Stimulated activated CD4-positive, alpha-beta T cell treated with anti-CD3 and anti-CD28 coated beads, TNF-alpha, amount 100 ng/mL, for 48 hours (primary cell): ENCODE data around the gene NTNG1.

ENCODE experiments used
- DNase-seq, 3 donors: peaks; one replicate each; pipeline ENCODE4 v3.0.0-alpha.2; 2020; ENCODE audit warnings: low read depth in 3 of 3

NTNG1 gene

DNA sequence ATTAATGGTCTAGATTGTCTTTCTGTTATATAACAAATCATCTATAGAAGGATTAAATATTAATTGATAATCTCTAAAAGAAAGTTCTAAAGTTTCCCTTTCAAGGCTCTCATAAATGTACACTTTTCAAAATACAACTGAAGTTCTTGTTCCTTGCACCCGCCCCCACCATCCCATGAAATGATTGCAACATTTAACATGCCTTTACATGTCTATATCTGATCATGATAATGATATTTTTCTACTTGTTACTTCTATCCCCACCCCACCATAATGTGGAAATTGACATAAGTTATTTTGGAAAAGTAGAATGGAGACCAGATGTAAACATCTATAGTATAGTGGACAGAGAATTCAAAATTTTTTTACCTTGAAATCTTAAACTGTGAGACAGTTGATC, 186.6 kb downstream of the NTNG1 start:
- no peak for DNase-seq

GRCh38 chr1:107328087-107328486, 187.2 kb downstream of the NTNG1 start:
- no peak for DNase-seq

- DNase-seq = no peak
Measured at GRCh38 chr1:107339775-107340174, 198.9 kb downstream of the NTNG1 start.

DNA sequence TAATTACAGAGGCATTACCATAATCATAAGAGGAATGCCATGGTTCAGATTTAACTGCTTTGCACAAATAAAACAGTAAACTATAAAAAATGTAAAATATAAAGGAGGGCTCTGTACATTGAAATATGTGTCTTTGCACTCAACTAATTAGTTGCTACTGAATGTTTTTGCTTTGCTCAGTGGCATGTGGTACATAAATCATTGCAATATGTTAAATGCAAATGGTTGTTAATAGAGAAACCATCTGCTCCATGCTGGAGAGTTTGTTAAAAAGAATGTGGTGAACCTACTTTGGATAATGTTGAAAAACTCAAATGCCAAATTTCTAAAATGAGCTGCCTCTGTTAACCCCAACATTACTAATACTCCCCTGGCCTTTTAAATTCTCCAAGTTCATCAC, 201.5 kb downstream of the NTNG1 start:
- DNase-seq = no peak

DNA sequence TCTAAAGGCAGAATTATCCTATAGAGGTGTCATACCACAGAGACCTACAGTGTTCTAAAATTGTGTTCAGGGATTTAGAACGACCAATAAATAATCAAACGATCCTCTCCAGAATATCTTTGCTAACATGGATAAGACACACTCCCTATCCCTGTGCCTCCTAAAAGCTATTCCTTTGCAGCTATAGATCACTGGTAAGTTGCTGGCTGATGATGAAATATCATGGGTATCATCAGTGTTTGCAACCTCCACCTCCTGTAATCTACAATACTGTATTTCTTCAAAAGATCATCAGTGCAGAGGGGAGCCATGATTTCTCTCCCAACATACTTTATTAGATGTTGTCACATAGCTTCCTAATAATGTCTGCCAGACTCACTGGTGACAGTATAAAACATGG, 201.9 kb downstream of the NTNG1 start:
- no peak for DNase-seq

- DNase-seq = no peak
Measured at GRCh38 chr1:107343601-107344000, 202.8 kb downstream of the NTNG1 start.

DNA sequence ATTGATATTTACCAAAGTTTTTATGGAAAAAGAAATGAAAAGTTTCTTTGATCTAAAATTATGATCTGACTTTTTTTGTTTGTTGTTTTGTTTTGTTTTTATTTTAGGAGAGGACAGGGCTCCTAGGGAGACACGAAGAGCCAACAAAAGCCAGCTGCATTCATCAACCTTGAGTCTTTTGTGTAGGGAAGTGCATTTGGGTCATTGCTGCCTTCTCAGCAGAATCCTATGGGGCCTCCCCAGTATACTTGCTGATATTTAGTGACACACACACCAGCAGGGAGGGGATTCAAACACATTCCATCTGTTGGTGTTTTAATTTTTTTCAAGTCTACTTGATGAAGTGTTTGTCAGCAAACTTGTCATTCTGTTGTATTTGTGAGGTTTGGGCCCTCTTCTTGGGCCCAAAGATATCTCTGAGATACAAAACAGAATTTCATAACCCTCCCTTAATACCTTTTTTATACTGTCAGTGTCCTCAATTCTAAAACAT, 203.5 kb downstream of the NTNG1 start:
- no peak for DNase-seq

DNA sequence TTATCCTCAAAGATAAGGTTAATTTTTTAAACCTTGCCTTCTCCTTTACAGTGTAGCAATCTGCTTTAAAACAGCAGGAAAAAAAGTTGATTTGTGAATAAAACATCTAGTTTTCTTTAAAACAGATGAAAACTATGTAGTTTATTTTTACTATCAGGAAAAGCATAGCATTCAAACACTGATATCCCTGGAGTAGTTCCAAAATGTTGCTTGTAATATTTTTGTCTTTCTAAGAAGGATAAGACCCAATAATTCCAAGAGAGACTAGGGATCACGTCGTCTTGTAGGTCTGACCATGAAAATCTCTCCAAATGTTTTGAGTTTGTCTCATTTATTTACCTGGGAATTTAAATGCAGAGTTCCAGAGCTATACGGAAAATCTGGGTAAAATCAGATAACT, 204.0 kb downstream of the NTNG1 start:
- no peak for DNase-seq

DNA sequence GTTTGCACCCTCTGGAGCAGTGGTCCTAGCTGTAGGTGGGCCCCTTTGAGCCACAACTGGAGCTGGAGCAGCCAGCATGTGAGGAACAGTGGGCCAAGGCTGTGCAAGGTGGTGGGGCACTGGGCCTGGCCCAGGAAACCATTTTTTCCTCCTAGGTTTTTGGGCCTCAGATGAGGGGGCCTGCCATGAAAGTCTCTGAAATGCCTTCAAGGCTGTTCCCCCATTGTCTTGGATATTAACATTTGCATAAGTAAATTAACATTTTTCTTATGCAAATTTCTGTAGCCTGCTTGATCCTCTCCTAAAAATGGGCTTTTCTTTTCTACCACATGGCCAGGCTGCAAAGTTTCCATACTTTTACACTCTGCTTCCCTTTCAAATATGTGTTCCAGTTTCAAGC, 212.0 kb downstream of the NTNG1 start:
- DNase-seq = no peak

DNA sequence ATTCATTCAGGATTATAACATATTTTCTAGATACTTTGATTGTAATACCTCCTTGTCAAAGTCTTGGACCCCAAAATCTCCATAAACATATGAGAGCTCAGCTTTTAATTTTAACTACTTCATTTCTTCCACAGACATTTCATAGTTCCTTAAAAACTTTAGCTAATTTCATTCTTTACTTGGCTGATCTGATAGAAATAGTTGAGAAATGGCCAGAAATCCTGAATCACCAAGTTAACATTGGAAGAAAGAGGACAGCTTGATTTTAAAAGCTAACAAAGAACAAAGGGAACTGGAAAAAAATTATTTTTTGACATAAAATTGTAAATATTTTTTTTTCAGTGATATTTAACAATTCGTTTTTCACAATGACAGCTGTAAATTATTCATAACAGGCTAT, 216.5 kb downstream of the NTNG1 start:
- no peak for DNase-seq

- DNase-seq = no peak
Measured at GRCh38 chr1:107358619-107359327, 217.9 kb downstream of the NTNG1 start.

- no peak for DNase-seq
Measured at GRCh38 chr1:107359472-107360241, 218.8 kb downstream of the NTNG1 start.

DNA sequence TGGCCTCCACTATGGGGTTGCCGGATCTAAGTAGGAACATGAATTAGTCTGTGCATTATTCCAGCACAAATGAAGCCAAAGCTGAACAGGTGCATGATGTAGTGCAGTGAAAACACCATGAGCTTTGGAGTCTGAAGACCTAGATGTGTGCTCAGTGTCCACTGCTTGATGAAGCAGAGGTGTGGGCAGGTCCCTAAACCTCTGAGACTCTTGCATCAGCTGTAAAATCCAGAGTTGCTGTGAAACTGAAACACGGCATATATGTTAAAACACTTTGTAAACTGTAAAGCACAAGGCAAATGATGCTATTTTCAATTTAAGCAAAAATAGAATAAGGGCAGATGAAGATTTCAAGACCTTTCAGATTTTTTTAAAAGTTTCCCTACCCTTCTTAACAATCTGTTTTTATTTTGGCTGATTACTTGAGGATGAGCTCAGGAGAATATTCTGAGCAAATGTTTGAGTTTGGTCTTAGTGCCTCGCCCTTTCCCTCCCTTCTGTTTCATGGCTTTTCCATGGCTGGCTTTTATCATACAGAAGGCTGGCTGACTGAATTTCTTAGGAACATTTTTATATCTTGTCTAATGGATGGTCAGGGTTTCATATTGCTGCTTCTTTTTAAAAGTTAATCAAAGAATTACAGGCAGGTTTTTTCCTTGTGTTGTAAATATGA, 221.8 kb downstream of the NTNG1 start:
- DNase-seq = no peak

- no peak for DNase-seq
Measured at GRCh38 chr1:107363154-107363553, 222.3 kb downstream of the NTNG1 start.

GRCh38 chr1:107365527-107366240, 224.8 kb downstream of the NTNG1 start:
- no peak for DNase-seq

- no peak for DNase-seq
Measured at GRCh38 chr1:107378426-107378825, 237.6 kb downstream of the NTNG1 start.

DNA sequence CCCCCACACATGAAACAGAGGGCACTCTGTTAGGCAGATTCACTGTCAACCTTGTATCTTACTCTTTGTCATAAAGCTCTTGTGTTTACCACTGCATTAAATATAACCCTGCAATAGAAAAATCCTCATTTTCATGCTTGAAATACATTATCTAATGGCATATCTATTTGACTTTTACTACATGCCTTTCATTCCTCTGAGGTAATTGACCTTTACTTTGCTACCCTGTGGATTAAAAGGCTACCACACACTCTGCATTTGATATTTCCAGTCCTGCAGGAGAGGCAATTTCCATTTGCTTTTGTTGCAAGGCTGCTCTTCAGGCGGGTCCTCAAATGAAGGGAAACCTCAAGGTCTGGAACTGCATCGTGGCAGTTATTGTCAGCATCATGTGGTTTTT, 238.0 kb downstream of the NTNG1 start:
- no peak for DNase-seq

GRCh38 chr1:107379826-107380225, 239.0 kb downstream of the NTNG1 start:
- DNase-seq = no peak

DNA sequence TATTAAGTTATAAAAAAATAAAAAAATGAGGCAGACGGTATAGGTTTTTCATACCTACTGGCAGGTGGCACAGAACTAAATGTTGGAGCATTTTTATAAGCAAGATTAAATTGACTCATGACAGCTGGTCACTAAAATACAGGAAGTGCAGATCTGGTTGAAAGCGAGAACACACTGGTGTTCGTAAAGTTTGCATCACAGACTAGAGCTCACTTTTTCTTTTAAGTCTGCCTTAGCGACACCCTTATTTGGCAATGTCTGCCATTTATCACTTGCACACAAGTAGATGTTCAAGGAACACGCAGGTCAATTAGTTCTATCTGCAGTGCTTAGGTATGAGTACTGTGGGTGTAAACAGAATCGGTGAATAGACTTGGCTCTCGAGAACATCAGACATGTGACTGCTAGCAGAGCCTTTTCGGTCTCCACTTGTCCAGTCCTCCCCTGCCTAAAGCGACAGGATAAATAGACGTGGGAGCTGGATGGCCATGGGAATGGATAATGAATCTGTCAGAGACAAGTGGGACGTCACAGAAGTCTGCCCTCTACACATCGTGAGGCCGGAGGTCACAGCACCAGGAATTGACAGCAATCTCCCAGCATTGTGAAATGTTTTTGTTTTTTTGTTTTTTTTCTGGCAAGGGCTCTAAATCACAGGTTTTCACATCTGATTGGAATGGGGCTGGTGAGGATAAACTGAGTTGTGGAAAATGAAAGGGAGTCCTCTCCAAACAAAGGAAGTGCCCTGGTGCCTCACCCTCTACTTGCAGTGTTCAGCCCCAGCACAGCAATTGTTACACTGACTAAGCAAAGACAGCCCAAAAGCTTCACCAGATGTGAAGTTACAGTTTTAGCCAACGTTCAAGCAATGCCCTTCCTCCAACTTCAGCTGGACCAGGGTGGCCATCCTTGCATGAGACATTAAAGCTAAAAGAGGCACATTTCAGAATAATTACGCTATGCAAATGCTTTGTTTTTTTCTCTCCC, 248.9 kb downstream of the NTNG1 start:
- DNase-seq = no peak

- no peak for DNase-seq
Measured at GRCh38 chr1:107394301-107394700, 253.5 kb downstream of the NTNG1 start.

DNA sequence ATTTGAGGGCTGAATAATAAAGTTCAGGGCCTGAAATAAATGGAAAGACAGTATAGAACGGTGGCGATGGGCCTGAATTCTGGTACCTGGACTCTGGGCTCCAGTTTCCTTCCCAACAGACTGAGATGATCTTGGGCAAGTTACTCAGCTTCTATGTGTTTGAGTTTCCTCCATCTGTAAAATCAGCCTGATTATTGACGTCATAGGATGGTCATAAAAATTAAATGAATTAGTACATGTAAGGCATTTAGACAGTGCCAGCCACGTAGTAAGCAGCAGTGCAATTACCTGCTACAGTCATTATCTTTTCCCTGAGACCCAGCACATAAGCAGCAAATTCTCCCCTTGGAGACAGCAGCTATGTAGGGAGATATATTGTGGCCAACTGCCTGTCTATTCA, 260.9 kb downstream of the NTNG1 start:
- no peak for DNase-seq
